GM21423 (cell line): Measurements from ENCODE around the gene NTRK3.
"Not testable (repeated sequence)": the region's sequence is repeated elsewhere in the genome, so short reads cannot be mapped to it uniquely, and the experiment has no call there.

Source experiments
- ATAC-seq: cut with Tn5 transposase; IDR thresholded peaks from one replicate; pipeline ENCODE4 v1.9.1; 2021; ENCODE audit warnings: mild to moderate bottlenecking, moderate library complexity; ENCODE audit not compliant: unreplicated experiment

Gene NTRK3

GRCh38 chr15:88080616-88081015 lies 175.9 kb downstream of the NTRK3 start:
- no peak for ATAC-seq

- ATAC-seq, result no peak
Measured at GRCh38 chr15:88077296-88078020, 179.1 kb downstream of the NTRK3 start.

GRCh38 chr15:88076328-88076727 lies 180.2 kb downstream of the NTRK3 start:
- no peak for ATAC-seq

GRCh38 chr15:88075102-88075501 lies 181.4 kb downstream of the NTRK3 start:
- ATAC-seq, result no peak

GRCh38 chr15:88074386-88074785 lies 182.2 kb downstream of the NTRK3 start:
- no peak for ATAC-seq

- ATAC-seq, result no peak
Measured at GRCh38 chr15:88073391-88073691, 183.2 kb downstream of the NTRK3 start.

GRCh38 chr15:88072598-88073390 lies 183.7 kb downstream of the NTRK3 start:
- ATAC-seq, result no peak

- not testable (repeated sequence) for ATAC-seq
Measured at GRCh38 chr15:88072133-88072532, 184.4 kb downstream of the NTRK3 start.

GRCh38 chr15:88071141-88071540 lies 185.4 kb downstream of the NTRK3 start:
- no peak for ATAC-seq

GRCh38 chr15:88069561-88069960 lies 187.0 kb downstream of the NTRK3 start:
- no peak for ATAC-seq

GRCh38 chr15:88067331-88067685 lies 189.2 kb downstream of the NTRK3 start:
- ATAC-seq, result no peak

GRCh38 chr15:88066636-88067330 lies 189.8 kb downstream of the NTRK3 start:
- ATAC-seq, result no peak

GRCh38 chr15:88061452-88061851 lies 195.1 kb downstream of the NTRK3 start:
- ATAC-seq, result no peak

- ATAC-seq, result no peak
Measured at GRCh38 chr15:88060383-88060782, 196.2 kb downstream of the NTRK3 start.

- no peak for ATAC-seq
Measured at GRCh38 chr15:88057836-88058235, 198.7 kb downstream of the NTRK3 start.

- ATAC-seq, result peak; percentile 73
Measured at GRCh38 chr15:88049506-88049905, 207.0 kb downstream of the NTRK3 start.

GRCh38 chr15:88048755-88049154 lies 207.8 kb downstream of the NTRK3 start:
- no peak for ATAC-seq

- ATAC-seq, result no peak
Measured at GRCh38 chr15:88048237-88048636, 208.3 kb downstream of the NTRK3 start.

GRCh38 chr15:88046576-88047129 lies 209.9 kb downstream of the NTRK3 start:
- ATAC-seq, result no peak

- ATAC-seq, result no peak
Measured at GRCh38 chr15:88043396-88043795, 213.1 kb downstream of the NTRK3 start.

GRCh38 chr15:88042047-88042446 lies 214.5 kb downstream of the NTRK3 start:
- ATAC-seq, result no peak

- ATAC-seq, result no peak
Measured at GRCh38 chr15:88040516-88040915, 216.0 kb downstream of the NTRK3 start.
